Calu3 (cell line): ENCODE results near the gene NQO2. TPM values are rescaled to one million over a fixed set of nuclear protein-coding genes. Genes with fewer than 3 reads are reported as not detected.

Experiments
- BruUV-seq: library from RNA; stranded (reverse); fragments of 400-500 nt; replicated peaks from 2 replicates; lab custom pipeline; 2021; lab: Mats Ljungman, UMichigan
- CTCF ChIA-PET: fragments of 300-600 bp; sonication (Branson Sonifier 250); formaldehyde crosslinking; loops from one replicate; lab custom pipeline; 2022; ENCODE audit warnings: antibody characterized with exemption; lab: Charles Lee
- DNase-seq: peaks from one replicate; pipeline ENCODE4 v3.0.0; 2022
- H3K27ac Mint-ChIP-seq: one replicate; pipeline ENCODE4 v1.8.0; 2022; ENCODE audit warnings: mixed read lengths; ENCODE audit not compliant: unreplicated experiment
- H3K27me3 Mint-ChIP-seq: one replicate; pipeline ENCODE4 v1.8.0; 2022; ENCODE audit warnings: mixed read lengths; ENCODE audit not compliant: unreplicated experiment
- H3K36me3 Mint-ChIP-seq: one replicate; pipeline ENCODE4 v1.8.0; 2022; ENCODE audit warnings: mild to moderate bottlenecking, moderate library complexity, mixed read lengths; ENCODE audit not compliant: insufficient read depth, unreplicated experiment
- H3K4me1 Mint-ChIP-seq: one replicate; pipeline ENCODE4 v1.8.0; 2022; ENCODE audit warnings: mild to moderate bottlenecking, low read depth, mixed read lengths; ENCODE audit not compliant: unreplicated experiment
- H3K4me3 Mint-ChIP-seq: one replicate; pipeline ENCODE4 v1.8.0; 2022; ENCODE audit warnings: mild to moderate bottlenecking, low read depth, moderate library complexity, mixed read lengths; ENCODE audit not compliant: unreplicated experiment
- H3K9me3 Mint-ChIP-seq: one replicate; pipeline ENCODE4 v1.8.0; 2022; ENCODE audit warnings: low read depth, mixed read lengths; ENCODE audit not compliant: unreplicated experiment
- intact Hi-C: fragments of 100-400 bp; cut with micrococcal nuclease; formaldehyde crosslinking; loops from one replicate; pipeline ENCODE4 v1.10.0; 2022; ENCODE audit not compliant: unreplicated experiment
- total RNA-seq: library from RNA; stranded (reverse); gene quantifications from 2 replicates; pipeline ENCODE4 v1.2.3, GENCODE V29; 2022
- TF ChIP-seq, protein P1 (sequence below): fragments of 200-600 bp; IDR thresholded peaks from one replicate; pipeline ENCODE4 v1.8.0; 2022; ENCODE audit warnings: antibody characterized with exemption; ENCODE audit not compliant: unreplicated experiment

NQO2 gene
- total RNA-seq, 1 experiment from 2014 or later: 12.0 TPM

DNA sequence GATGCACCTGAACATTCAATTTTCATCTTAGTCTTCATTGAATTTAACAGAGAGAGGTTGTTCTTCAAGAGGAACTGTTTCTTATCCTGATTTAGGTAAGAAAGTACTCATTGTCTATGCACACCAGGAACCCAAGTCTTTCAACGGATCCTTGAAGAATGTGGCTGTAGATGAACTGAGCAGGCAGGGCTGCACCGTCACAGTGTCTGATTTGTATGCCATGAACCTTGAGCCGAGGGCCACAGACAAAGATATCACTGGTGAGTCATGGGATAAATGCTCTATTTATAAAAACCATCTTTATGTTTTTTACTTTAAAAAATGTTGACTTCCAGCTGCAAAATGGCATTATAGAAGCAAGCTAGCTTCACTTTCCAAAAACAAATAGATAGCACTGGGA, 10.2 kb downstream of the NQO2 start:
- Mint-ChIP-seq H3K9me3 (no peaks in the 10 kb centered on the region), H3K27ac (no peak overlapping the region), H3K27me3 (no peaks in the 10 kb centered on the region), H3K4me1 (no peaks in the 10 kb centered on the region), H3K4me3 (no peak overlapping the region), H3K36me3 (no peaks in the 10 kb centered on the region)
- CTCF ChIA-PET: interaction anchor here (0.7 kb wide), 1 partner anchor 8 kb away, joined by 3 read pairs; no protein-coding TSS in a partner anchor
- intact Hi-C loops: no loop called here
- TF ChIP-seq, protein P1, sequence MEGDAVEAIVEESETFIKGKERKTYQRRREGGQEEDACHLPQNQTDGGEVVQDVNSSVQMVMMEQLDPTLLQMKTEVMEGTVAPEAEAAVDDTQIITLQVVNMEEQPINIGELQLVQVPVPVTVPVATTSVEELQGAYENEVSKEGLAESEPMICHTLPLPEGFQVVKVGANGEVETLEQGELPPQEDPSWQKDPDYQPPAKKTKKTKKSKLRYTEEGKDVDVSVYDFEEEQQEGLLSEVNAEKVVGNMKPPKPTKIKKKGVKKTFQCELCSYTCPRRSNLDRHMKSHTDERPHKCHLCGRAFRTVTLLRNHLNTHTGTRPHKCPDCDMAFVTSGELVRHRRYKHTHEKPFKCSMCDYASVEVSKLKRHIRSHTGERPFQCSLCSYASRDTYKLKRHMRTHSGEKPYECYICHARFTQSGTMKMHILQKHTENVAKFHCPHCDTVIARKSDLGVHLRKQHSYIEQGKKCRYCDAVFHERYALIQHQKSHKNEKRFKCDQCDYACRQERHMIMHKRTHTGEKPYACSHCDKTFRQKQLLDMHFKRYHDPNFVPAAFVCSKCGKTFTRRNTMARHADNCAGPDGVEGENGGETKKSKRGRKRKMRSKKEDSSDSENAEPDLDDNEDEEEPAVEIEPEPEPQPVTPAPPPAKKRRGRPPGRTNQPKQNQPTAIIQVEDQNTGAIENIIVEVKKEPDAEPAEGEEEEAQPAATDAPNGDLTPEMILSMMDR: no peak
- no peak for DNase-seq
- no TSS peak for BruUV-seq

DNA sequence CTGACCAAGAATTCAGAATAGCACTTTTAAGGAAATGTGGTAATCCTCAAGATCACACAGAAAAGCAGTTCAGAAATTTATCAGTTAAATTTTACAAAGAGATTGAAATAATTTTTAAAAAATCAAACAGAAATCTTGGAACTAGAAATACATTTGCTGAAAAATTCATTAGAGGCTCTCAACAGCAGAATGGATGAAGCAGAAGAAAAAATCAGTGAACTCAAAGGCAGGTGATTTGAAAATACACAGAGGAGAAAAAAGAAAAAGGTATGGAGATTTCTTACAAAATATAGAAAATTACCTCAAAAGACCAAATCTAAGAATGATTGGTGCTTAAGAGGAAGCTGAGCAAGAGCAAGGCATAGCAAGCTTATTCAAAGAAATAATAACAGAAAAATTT, 11.5 kb downstream of the NQO2 start:
- CTCF ChIA-PET: no interaction called here
- Mint-ChIP-seq H3K4me3 (no peak overlapping the region), H3K4me1 (no peaks in the 10 kb centered on the region), H3K36me3 (peaks cover 6% of the 10 kb centered on the region), H3K9me3 (no peaks in the 10 kb centered on the region), H3K27ac (no peak overlapping the region), H3K27me3 (no peaks in the 10 kb centered on the region)
- intact Hi-C loops: no loop called here
- no peak for DNase-seq
- no TSS peak for BruUV-seq
- TF ChIP-seq, protein P1: no peak

GRCh38 chr6:3011592-3011991, 11.9 kb downstream of the NQO2 start:
- Mint-ChIP-seq H3K4me3 (no peak overlapping the region), H3K9me3 (no peaks in the 10 kb centered on the region), H3K4me1 (no peaks in the 10 kb centered on the region), H3K36me3 (peaks cover 6% of the 10 kb centered on the region), H3K27ac (no peak overlapping the region), H3K27me3 (no peaks in the 10 kb centered on the region)
- TF ChIP-seq, protein P1: no peak
- no peak for DNase-seq
- BruUV-seq: no TSS peak
- CTCF ChIA-PET: no interaction called here
- intact Hi-C loops: no loop called here

- H3K27ac Mint-ChIP-seq: no peak overlapping the region
- H3K4me1 Mint-ChIP-seq: no peaks in the 10 kb centered on the region
- no peak overlapping the region for H3K4me3 Mint-ChIP-seq
- no peaks in the 10 kb centered on the region for H3K27me3 Mint-ChIP-seq
- TF ChIP-seq, protein P1: no peak
- CTCF ChIA-PET: no interaction called here
- peaks cover 6% of the 10 kb centered on the region for H3K36me3 Mint-ChIP-seq
- no peaks in the 10 kb centered on the region for H3K9me3 Mint-ChIP-seq
- intact Hi-C loops: no loop called here
- no TSS peak for BruUV-seq
- no peak for DNase-seq
Measured at GRCh38 chr6:3013486-3013885, 13.8 kb downstream of the NQO2 start.
